ENCODE data around the gene LETM1. TPM values are rescaled to one million over a fixed set of nuclear protein-coding genes. Genes with fewer than 3 reads are reported as not detected.

The LETM1 gene
- total RNA-seq, 1 donor from 2014 or later = 67.5 TPM

DNA sequence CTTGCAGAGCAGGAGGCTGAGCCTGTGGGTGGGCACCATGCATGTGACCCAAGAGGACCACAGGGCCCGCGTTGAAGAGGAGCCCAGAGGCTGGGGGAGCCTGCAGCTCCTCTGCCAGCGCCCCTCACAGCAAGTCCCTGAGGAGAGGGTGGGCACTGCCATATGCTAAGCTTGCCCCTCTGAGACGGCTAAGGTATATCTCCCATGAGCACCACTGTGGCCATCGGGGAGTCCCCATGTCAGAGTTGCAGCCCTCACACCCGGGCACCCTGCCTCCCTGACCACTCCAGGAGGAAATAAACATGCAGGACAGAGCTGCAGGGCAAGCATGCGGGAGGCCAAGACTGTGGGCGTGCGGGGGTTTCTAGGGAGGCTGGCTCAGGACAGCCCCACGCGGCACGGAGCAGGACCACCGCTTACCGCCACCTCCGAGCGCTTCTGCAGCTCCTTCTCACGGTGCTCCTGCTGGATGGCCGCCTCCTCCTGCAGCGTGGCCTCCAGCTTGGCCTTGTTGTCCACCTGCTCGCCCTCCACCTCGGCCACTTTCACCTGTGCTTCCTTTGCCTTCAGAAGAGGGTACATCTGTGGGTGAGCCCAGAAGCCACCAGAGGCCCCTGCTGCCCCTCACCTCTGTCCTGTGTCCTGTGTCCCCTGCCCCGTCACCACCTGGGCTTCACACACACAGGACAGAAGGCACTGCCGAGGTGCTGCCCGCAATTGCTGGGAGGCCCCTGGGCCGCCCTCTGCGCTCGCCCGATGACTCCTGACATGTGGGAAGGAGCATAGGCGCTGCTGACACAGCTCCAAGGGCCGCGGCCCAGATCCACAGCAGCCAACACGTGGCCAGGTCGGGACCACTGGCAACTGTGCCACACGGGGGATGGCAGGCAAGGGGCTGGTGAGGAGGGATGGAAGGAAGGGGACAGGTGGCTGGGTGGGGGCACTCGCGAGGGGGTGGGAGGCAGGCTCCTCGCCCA is 33.1 kb downstream of the LETM1 start:
- H3K9me3 ChIP-seq = no peaks in the 10 kb centered on the region
- no peak overlapping the region for H3K27ac ChIP-seq
- intact Hi-C loops (cut with DNase I) = no loop called here
- H3K36me3 ChIP-seq = peaks cover 0 to 62% of the 10 kb centered on the region in 2 donors
- TF ChIP-seq, protein P1, sequence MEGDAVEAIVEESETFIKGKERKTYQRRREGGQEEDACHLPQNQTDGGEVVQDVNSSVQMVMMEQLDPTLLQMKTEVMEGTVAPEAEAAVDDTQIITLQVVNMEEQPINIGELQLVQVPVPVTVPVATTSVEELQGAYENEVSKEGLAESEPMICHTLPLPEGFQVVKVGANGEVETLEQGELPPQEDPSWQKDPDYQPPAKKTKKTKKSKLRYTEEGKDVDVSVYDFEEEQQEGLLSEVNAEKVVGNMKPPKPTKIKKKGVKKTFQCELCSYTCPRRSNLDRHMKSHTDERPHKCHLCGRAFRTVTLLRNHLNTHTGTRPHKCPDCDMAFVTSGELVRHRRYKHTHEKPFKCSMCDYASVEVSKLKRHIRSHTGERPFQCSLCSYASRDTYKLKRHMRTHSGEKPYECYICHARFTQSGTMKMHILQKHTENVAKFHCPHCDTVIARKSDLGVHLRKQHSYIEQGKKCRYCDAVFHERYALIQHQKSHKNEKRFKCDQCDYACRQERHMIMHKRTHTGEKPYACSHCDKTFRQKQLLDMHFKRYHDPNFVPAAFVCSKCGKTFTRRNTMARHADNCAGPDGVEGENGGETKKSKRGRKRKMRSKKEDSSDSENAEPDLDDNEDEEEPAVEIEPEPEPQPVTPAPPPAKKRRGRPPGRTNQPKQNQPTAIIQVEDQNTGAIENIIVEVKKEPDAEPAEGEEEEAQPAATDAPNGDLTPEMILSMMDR (IDR thresholded peaks at IDR 0.05) = no peak
- no peak for TF ChIP-seq POLR2A (IDR thresholded peaks at IDR 0.05)
- no peak overlapping the region for H3K4me3 ChIP-seq
- DNase-seq (ENCODE audit: extremely low spot score in 2 of 2) = no peak
- no peaks in the 10 kb centered on the region for H3K4me1 ChIP-seq
- no peaks in the 10 kb centered on the region for H3K27me3 ChIP-seq

DNA sequence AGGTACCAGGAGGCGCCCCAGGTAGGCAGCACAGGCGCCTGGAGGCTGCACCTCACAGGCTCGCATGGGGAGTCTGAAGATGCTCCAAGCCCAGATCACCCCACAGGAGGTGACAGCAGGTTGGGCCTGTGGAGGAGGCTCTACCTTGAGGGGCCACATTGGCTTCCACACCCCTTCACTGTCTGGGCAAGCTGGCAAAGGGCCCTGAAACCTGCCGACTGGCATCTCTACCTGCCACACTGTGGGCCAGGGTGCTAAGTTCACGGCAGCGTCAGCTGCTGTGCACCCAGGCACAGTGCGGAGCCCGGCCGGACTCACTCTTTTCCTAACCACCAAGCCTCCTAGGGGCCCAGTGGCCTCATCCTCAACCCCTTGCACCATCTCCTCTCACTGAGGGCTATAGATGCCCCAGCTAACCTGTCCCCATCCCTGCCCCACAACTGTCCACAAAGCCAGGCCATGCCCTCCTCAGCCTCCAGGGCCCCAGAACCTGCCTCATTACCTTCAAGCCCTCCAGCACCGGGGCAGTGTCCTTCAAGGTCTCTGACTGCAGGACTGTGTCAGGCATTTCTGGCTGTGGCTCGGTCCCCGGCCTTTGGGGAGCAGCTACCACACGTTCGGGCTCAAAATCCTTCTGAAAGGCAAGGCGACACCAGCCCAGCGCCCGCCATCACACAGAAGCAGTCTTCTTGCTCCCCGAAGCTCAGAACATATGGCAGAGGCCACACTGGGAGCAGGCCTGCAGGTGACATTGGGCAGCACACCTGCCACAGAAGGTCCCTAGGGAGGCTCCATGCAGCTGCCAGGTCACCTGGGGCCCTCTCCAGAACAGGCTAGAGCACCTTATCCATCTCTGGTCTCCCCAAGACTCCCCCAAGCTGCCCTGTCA is 34.0 kb downstream of the LETM1 start:
- H3K36me3 ChIP-seq = peaks cover 0 to 70% of the 10 kb centered on the region in 2 donors
- no peak overlapping the region for H3K4me3 ChIP-seq
- H3K9me3 ChIP-seq = no peaks in the 10 kb centered on the region
- no peak for TF ChIP-seq POLR2A (IDR thresholded peaks at IDR 0.05)
- TF ChIP-seq, protein P1 (IDR thresholded peaks at IDR 0.05) = no peak
- no peak for TF ChIP-seq POLR2AphosphoS5 (IDR thresholded peaks at IDR 0.05; ENCODE audit: insufficient read depth in 1 of 2, low read depth in 1 of 2)
- no peaks in the 10 kb centered on the region for H3K4me1 ChIP-seq
- H3K27me3 ChIP-seq = no peaks in the 10 kb centered on the region
- no peak overlapping the region for H3K27ac ChIP-seq
- DNase-seq (ENCODE audit: extremely low spot score in 2 of 2) = no peak
- intact Hi-C loops (cut with DNase I) = no loop called here

DNA sequence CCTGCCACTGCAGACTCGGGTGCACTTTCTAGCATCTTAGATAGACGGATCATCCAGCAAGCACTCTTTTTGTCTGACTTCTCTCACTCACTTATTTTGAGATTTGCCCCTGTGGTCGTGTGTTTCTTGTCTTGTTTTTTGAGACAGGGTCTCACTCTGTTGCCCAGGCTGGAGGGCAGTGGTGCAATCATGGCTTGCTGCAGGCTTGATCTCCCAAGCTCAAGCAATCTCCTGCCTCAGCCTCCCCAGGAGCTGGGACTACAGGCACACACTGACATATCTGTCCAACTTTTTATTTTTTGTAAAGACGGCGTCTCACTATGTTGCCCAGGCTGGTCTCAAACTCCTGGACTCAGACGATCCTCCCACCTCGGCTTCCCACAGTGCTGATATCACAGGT is 36.1 kb downstream of the LETM1 start:
- H3K27ac ChIP-seq = no peak overlapping the region
- intact Hi-C loops (cut with DNase I) = no loop called here
- no peaks in the 10 kb centered on the region for H3K4me1 ChIP-seq
- TF ChIP-seq, protein P1 (IDR thresholded peaks at IDR 0.05) = no peak
- H3K4me3 ChIP-seq = no peak overlapping the region
- H3K27me3 ChIP-seq = no peaks in the 10 kb centered on the region
- no peak for DNase-seq (ENCODE audit: extremely low spot score in 2 of 2)
- H3K9me3 ChIP-seq = no peaks in the 10 kb centered on the region
- peaks cover 0 to 74% of the 10 kb centered on the region in 2 donors for H3K36me3 ChIP-seq

DNA sequence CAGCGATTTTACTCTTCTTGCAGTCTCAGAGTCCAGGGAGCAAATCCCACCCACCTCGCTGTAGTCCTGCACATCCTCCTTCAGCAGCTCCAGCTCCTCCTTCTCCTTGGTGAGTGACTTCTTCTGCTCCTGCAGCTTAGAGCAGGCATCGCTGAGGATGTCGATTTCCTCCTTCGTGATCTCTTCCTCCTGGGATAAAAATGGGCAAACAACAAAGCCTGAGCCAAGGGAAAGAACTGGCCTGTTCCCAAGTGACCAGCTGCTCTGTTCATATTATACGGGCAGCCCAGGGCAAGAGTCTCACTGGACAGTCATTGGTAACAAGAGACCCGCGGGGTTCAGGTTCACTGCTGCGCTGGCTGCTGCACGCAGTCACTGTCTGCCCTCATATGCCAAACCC is 36.7 kb downstream of the LETM1 start:
- Histone ChIP-seq H3K4me1 (no peaks in the 10 kb centered on the region), H3K27me3 (no peaks in the 10 kb centered on the region), H3K4me3 (no peak overlapping the region), H3K27ac (no peak overlapping the region), H3K36me3 (peaks cover 0 to 75% of the 10 kb centered on the region in 2 donors), H3K9me3 (no peaks in the 10 kb centered on the region)
- no peak for DNase-seq (ENCODE audit: extremely low spot score in 2 of 2)
- TF ChIP-seq POLR2AphosphoS5 (IDR thresholded peaks at IDR 0.05; ENCODE audit: insufficient read depth in 1 of 2, low read depth in 1 of 2) (no peak), POLR2A (IDR thresholded peaks at IDR 0.05) (no peak)
- TF ChIP-seq, protein P1 (IDR thresholded peaks at IDR 0.05) = no peak
- intact Hi-C loops (cut with DNase I) = no loop called here
